ENCODE results near the gene ATP2A1.

DNA sequence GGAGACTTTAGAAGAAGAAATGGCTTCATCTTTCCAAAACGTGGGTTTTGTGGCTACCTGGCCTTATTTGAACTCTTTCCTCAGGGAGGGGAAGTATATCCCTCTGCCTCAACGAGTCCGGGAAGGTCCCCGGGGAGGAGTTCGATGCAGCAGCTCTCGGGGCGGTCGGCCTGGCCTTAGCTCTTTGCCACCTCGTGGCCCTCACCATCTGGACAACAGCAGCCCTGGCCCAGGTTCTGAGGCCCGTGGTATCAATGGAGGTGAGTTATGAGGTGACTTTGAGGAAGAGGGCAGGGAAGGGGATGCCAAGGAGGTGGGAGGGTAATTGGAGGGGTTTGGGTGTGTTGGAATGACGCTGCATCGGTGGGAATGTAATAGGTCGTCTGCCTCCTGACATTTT lies 47.8 kb upstream of the ATP2A1 start:
- TF ChIP-seq, protein P1, sequence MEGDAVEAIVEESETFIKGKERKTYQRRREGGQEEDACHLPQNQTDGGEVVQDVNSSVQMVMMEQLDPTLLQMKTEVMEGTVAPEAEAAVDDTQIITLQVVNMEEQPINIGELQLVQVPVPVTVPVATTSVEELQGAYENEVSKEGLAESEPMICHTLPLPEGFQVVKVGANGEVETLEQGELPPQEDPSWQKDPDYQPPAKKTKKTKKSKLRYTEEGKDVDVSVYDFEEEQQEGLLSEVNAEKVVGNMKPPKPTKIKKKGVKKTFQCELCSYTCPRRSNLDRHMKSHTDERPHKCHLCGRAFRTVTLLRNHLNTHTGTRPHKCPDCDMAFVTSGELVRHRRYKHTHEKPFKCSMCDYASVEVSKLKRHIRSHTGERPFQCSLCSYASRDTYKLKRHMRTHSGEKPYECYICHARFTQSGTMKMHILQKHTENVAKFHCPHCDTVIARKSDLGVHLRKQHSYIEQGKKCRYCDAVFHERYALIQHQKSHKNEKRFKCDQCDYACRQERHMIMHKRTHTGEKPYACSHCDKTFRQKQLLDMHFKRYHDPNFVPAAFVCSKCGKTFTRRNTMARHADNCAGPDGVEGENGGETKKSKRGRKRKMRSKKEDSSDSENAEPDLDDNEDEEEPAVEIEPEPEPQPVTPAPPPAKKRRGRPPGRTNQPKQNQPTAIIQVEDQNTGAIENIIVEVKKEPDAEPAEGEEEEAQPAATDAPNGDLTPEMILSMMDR (IDR thresholded peaks at IDR 0.05): no peak
- TF ChIP-seq POLR2A (IDR thresholded peaks at IDR 0.05): no peak
